ENCODE measurements around the gene CACNA1G.

The CACNA1G gene

GRCh38 chr17:50618300-50618699 is 57.8 kb downstream of the CACNA1G start:
- no peak for DNase-seq

DNA sequence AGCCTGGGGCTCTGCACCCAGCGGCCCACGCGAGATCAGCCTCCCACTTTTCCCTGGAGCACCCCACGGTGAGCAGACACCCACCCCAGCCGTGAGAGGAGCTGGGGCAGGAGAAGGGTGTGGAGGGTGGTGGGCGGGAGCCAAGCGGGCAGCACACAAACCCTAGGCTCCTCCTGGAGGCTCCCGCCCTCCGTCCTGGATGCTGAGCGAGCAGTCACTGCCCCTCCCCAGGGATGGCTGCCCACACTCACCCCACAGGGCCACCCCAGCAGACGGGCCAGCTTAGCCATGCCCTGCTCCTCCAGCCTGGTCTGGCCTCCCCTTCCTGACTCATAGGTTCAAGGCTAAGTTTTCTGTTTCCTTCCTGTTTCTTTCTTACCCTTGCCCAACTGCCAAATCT is 58.4 kb downstream of the CACNA1G start:
- DNase-seq = no peak

DNA sequence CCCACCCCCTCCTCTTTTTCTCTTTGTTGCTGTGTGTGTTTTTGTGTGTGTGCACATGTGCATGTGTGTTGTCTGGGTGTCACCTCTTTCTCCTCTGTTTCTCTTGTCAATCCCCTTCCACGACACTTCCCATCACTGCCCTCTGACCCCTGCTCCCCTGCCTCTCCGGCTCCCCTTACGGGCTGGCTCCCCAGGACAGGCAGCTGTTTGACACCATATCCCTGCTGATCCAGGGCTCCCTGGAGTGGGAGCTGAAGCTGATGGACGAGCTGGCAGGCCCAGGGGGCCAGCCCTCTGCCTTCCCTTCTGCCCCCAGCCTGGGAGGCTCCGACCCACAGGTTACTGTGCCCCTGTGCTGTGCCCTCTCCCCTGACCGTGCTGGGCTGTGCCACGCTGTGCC is 59.0 kb downstream of the CACNA1G start:
- DNase-seq = no peak

- no peak for DNase-seq
These were observed 59.7 kb downstream of the CACNA1G start for GRCh38 chr17:50620237-50620636.

DNA sequence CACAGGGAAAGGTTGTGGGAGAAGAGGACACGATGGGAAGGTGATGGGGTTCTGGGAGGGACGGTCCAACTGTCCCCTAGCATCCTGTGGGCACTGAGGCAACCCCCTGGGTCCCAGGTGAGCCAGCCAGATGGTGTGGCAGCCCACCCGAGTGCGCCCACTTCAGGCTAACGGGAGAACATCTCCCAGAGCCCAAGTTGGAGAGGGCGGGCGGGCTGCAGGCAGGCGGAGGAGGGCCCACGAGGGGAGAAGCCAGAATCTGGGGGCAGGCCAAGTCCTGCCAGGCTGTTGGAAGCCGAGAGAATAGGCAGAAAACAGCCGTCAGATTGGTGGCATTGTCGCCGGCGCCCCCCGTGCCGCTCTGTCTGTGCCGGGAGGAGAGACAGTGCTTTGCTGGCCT is 60.3 kb downstream of the CACNA1G start:
- no peak for DNase-seq

DNA sequence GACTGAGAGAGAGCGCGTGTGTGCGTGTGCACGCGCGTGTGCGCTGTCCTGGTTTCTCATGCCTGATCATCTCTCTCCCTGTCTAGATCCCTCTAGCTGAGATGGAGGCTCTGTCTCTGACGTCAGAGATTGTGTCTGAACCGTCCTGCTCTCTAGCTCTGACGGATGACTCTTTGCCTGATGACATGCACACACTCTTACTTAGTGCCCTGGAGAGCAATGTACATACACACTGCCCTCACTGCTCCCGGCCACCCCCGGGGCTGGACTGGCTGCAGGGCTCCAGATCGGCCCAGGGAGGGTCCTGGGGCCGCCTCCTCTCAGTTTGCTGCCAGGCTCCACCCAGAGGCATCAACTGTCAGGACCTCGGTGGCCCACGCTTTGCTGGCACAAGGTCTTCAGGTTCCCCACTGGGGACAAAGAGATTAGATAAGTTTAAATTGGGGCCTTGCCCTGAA is 61.1 kb downstream of the CACNA1G start:
- DNase-seq = no peak

GRCh38 chr17:50624321-50624934 is 63.9 kb downstream of the CACNA1G start:
- no peak for DNase-seq

GRCh38 chr17:50625032-50625871 is 64.7 kb downstream of the CACNA1G start:
- no peak for DNase-seq

DNA sequence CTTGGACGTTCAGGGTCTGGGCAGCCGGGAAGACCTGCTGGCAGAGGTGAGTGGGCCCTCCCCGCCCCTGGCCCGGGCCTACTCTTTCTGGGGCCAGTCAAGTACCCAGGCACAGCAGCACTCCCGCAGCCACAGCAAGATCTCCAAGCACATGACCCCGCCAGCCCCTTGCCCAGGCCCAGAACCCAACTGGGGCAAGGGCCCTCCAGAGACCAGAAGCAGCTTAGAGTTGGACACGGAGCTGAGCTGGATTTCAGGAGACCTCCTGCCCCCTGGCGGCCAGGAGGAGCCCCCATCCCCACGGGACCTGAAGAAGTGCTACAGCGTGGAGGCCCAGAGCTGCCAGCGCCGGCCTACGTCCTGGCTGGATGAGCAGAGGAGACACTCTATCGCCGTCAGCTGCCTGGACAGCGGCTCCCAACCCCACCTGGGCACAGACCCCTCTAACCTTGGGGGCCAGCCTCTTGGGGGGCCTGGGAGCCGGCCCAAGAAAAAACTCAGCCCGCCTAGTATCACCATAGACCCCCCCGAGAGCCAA is 65.6 kb downstream of the CACNA1G start:
- peak; percentile 62 for DNase-seq

DNA sequence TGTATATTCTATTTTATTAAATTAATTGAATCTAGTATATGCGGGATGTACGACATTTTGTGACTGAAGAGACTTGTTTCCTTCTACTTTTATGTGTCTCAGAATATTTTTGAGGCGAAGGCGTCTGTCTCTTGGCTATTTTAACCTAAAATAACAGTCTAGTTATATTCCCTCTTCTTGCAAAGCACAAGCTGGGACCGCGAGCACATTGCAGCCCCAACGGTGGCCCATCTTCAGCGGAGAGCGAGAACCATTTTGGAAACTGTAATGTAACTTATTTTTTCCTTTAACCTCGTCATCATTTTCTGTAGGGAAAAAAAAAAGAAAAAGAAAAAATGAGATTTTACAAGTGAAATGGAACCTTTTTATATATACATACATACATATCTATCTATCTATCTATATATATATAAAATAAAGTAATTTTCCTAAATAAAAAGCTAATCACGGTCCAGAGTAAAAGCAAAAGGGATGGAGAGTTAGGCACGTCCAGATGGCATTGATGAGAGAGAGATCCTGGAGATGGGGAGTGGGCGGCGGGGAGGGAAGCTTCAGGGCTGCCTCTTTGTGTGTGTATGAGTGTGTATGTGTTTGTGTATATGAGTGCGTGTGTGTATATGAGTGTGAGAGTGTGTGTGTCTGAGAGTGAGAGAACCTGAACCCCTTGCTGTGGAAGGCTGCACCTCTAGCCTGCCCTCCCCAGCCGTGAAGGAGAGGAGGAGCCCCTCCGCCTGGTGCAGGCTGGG is 66.7 kb downstream of the CACNA1G start:
- DNase-seq = no peak

- DNase-seq = no peak
These were observed 67.5 kb downstream of the CACNA1G start for GRCh38 chr17:50627782-50628601.

GRCh38 chr17:50629902-50630301 is 69.4 kb downstream of the CACNA1G start:
- no peak for DNase-seq

GRCh38 chr17:50630524-50631194 is 70.1 kb downstream of the CACNA1G start:
- DNase-seq = peak; percentile 62

DNA sequence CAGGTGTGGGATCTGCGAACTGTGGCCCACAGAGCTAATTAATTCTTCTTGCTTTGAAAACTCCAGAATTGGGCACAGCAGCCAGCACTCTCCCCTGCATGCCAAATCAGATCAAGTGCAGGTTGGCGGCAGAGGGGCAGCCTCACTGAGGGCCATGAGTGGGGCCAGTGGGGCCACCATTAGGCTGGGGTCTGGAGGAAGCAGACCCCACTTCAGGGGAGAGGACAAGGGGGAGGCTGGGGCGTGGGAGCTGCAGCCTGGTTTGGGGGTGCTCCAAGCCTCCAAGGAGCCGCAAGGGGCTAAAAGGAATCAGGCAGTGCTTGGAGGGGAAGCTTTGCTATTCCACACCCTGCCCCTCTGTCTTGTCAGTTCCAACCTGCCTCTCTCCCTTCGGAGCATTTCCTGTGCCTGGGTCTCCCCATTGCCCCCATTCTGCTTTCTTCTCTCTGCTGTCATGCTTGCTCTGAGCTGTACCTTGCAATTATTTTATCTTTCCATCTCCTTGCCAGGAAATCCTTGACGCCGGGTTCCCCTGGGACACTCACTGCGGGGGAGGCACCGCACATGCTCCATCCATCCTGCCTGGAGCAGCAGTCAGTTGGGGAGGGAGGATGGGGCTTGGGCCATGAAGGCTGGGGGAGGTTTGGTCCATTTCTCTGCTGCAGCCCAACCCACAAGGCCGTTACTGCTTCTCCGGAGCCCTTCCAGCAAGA is 70.8 kb downstream of the CACNA1G start:
- no peak for DNase-seq

DNA sequence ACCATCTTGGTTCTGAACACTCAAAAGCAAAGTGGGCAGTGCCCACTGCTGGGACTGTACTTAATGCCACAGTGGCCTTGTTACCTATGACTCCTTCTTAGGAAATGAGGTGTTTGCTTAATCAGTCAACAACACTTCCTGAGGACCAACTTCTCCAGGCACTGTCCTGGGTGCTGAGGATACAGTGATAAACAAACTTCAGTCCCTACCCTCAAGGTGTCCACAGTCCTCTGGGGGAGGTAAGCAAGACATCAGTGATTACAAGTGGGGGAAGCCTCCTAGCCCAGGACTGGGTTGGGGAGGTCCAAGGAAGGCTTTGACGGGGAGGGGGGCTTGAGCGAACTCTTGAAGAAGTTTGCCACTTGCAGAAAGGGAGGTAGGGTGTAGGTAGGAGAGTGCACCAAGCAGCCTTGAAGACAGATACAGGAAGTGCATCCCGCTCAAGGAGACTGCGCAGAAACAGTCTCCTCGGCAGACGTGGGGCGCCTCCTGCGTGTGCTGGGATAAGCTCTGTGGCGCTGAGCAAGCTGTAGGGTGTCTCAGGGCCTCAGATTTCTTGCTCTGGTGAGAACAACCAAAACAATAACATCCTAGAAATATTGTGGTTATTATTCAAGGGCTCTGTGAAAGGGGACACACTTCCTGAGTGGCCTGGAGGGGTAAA is 71.5 kb downstream of the CACNA1G start:
- DNase-seq = no peak

GRCh38 chr17:50632637-50633036 is 72.1 kb downstream of the CACNA1G start:
- DNase-seq = no peak

DNA sequence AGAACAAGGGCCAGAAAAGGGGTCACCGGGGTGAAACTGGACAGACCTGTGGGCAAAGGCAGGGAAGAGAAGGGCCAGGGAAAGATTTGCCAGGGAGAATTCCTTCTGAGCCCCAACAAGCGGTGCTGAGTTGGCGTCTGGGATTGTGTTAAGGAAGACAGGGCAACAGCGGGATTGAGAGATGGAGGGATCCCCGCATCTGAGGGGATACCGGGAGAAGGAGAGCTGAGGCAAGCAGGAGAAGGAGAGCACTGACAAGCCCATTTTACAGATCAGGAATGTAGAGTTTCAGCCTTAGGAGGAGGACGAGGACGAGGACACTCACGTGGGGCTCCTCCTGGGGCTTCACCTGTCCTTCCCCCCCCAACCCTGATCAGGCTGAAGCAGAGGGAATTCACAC is 73.2 kb downstream of the CACNA1G start:
- no peak for DNase-seq

DNA sequence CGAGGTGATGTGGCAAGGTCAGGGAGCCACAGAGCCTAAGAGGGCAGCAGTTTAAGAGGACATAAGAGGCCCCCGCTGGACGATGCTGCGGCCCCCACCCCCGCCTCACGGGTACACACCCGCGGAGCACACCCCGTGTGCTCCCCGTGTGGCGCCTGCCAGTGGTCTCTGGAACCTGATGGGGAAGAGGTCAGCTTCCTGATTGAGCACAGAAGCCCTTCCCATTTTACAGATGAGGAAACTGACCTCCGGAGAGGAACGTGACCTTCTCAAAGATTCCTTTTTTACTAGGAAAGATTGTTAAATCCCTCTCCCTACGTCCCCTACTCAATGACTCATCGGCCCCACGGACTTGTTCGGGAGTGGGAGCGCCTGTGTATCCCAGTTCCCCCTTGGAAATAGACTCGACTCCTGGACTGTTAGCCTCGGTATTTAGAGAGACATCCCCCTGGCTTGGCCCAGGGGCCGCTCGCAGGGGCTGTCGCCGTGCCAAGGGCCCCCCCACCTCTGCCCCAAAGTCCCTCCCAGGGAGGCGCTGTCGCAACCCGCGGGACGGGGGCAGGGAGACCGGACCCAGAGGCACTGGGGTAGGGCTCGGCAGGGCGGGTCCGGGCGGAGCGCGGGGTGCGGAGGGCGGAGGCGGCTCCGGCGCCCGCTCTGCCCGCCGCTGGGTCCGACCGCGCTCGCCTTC is 73.9 kb downstream of the CACNA1G start, which contains the start of gene ABCC3:
Gene ABCC3 (plus strand): TSS at position 658 of the 691 bp plus-strand sequence. CDS start 56 bp downstream, outside the sequence.
- no peak for DNase-seq

GRCh38 chr17:50634915-50635731 is 74.6 kb downstream of the CACNA1G start:
- no peak for DNase-seq

Data from activated CD8-positive, alpha-beta memory T cell treated with anti-CD3 and anti-CD28 coated beads, Interleukin-2, amount 50 U/mL, for 4 hours (primary cell).